Liver (tissue), 9 donors: ENCODE data around the gene BCAT1. TPM values are rescaled to one million over a fixed set of nuclear protein-coding genes. Genes with fewer than 3 reads are reported as not detected.

Experiments used
- DNase-seq: peaks from one replicate; pipeline ENCODE4 v3.0.0-alpha.2; 2017; ENCODE audit warnings: low spot score
- H3K27ac ChIP-seq, 2 donors: one replicate each; pipeline ENCODE4 v1.7.0; 2013; ENCODE audit warnings: inconsistent platforms in 2 of 2, low read length in 2 of 2, control low read depth in 1 of 2, low read depth in 1 of 2, mild to moderate bottlenecking in 1 of 2
- H3K27me3 ChIP-seq, 4 donors: one replicate each; pipeline versions ENCODE4 v1.6.1 to v1.7.0; 2013; ENCODE audit warnings: low read length in 3 of 4, inconsistent platforms in 1 of 4, mild to moderate bottlenecking in 1 of 4, moderate library complexity in 1 of 4; ENCODE audit not compliant: control insufficient read depth in 4 of 4, insufficient read depth in 4 of 4
- H3K36me3 ChIP-seq, 4 donors: one replicate each; pipeline versions ENCODE4 v1.6.1 to v1.7.0; 2013; ENCODE audit warnings: low read length in 3 of 4, mild to moderate bottlenecking in 3 of 4, low read depth in 1 of 4, moderate library complexity in 1 of 4; ENCODE audit not compliant: control insufficient read depth in 4 of 4, insufficient read depth in 3 of 4
- H3K4me1 ChIP-seq, 4 donors: one replicate each; pipeline versions ENCODE4 v1.6.1 to v1.7.0; 2013; ENCODE audit warnings: low read length in 3 of 4, mild to moderate bottlenecking in 3 of 4, moderate library complexity in 1 of 4; ENCODE audit not compliant: control insufficient read depth in 4 of 4, insufficient read depth in 4 of 4
- H3K4me3 ChIP-seq, 3 donors: one replicate each; pipeline versions ENCODE4 v1.6.1 to v1.7.0; 2013; ENCODE audit warnings: low read length in 3 of 3, control low read depth in 1 of 3, low read depth in 1 of 3, mild to moderate bottlenecking in 1 of 3
- H3K9ac ChIP-seq, 2 donors: one replicate each; pipeline ENCODE4 v1.7.0; 2013; ENCODE audit warnings: low read length in 2 of 2, mild to moderate bottlenecking in 2 of 2, moderate library complexity in 2 of 2, control low read depth in 1 of 2, low read depth in 1 of 2
- H3K9me3 ChIP-seq, 4 donors: one replicate each; pipeline versions ENCODE4 v1.6.1 to v1.7.0; 2013; ENCODE audit warnings: low read length in 3 of 4; ENCODE audit not compliant: control insufficient read depth in 4 of 4
- EGR1 ChIP-seq, 2 donors: IDR thresholded peaks; 2 replicates each; pipeline ENCODE4 v1.6.1; 2016 to 2018; ENCODE audit warnings: antibody characterized with exemption in 2 of 2, low read depth in 2 of 2
- FOXA2 ChIP-seq: IDR thresholded peaks from 2 replicates; pipeline ENCODE4 v1.6.1; 2016; ENCODE audit warnings: antibody characterized with exemption
- HNF4G ChIP-seq: IDR thresholded peaks from 2 replicates; pipeline ENCODE4 v1.6.1; 2016; ENCODE audit warnings: antibody characterized with exemption
- JUND ChIP-seq, 2 donors: IDR thresholded peaks; 2 replicates each; pipeline ENCODE4 v1.6.1; 2016; ENCODE audit warnings: antibody characterized with exemption in 2 of 2
- RAD21 ChIP-seq, 2 donors: IDR thresholded peaks; 2 replicates each; pipeline ENCODE4 v1.6.1; 2016; ENCODE audit warnings: antibody characterized with exemption in 2 of 2, mild to moderate bottlenecking in 2 of 2
- RXRA ChIP-seq, 2 donors: IDR thresholded peaks; 2 replicates each; pipeline ENCODE4 v1.6.1; 2017 to 2018; ENCODE audit warnings: antibody characterized with exemption in 2 of 2, mild to moderate bottlenecking in 1 of 2
- SP1 ChIP-seq: IDR thresholded peaks from 2 replicates; pipeline ENCODE4 v1.6.1; 2018; ENCODE audit warnings: antibody characterized with exemption, mild to moderate bottlenecking
- TAF1 ChIP-seq: conservative IDR thresholded peaks from 2 replicates; pipeline ENCODE4 v1.6.1; 2016; ENCODE audit warnings: antibody characterized with exemption, mild to moderate bottlenecking
- YY1 ChIP-seq: IDR thresholded peaks from 2 replicates; pipeline ENCODE4 v1.6.1; 2016; ENCODE audit warnings: antibody characterized with exemption, mild to moderate bottlenecking
- WGBS: extraction: QIAGEN DNeasy Blood & Tissue Kit; methylation state at CpG from one replicate; pipeline ENCODE4 v1.1.7; 2013; 5-methylcytosine and 5-hydroxymethylcytosine counted together
- polyA plus RNA-seq, 2 donors: library from polyadenylated mRNA; stranded (reverse) in 1 of 2; unstranded in 1 of 2; fragments of 200-250 nt in 1 of 2; fragments of >200 nt in 1 of 2; fragmentation: Nextera tagmentation in 1 of 2; extraction: Ambion mirVana in 1 of 2; gene quantifications; one replicate each; pipeline versions ENCODE4 v1.2.1 to v1.2.3, GENCODE V29; 2013 to 2015
- total RNA-seq, 2 donors: library from RNA; depleted of rRNA; stranded (reverse); fragments of >200 nt; gene quantifications; one replicate each; pipeline ENCODE4 v1.2.3, GENCODE V29; 2014
- TF ChIP-seq, protein P1 (sequence below): IDR thresholded peaks from 2 replicates; pipeline ENCODE4 v1.6.1; 2016; ENCODE audit warnings: antibody characterized with exemption
- TF ChIP-seq, protein P2 (sequence below): IDR thresholded peaks from 2 replicates; pipeline ENCODE4 v1.6.1; 2016; ENCODE audit warnings: antibody characterized with exemption
- TF ChIP-seq, protein P3 (sequence below): fragments of 150-350 bp; IDR thresholded peaks from 2 replicates; pipeline ENCODE4 v1.5.1; 2017; ENCODE audit warnings: improper control_type of control experiment, low read depth, low read length; ENCODE audit not compliant: missing input control
- donor health status: healthy.
- donor health status: healthy.
- donor health status: healthy.
- donor health status: healthy.
- donor health status: healthy.

The BCAT1 gene
- total and polyA plus RNA-seq, 4 donors: 0.14 to 10.0 (median 0.85) TPM

DNA sequence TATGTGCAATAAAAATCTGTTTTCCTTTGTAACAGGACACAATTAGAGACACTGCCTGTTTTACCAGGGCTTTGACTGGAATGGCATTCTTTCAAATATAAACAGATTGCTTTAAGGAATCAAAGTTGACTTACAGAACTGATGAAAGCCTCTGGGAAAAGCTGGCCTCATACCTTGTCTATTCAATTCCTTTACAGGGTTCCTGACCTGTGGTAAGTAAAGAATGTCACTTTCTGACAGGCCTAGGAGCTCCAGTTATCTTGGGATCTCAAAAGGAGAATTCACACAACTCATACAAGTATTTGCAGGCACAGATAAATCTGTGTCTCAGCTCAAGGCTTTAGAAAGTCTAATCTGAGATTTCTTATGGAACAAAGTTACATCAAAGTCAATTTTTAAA, 88.4 kb downstream of the BCAT1 start:
- no peak overlapping the region for H3K9ac ChIP-seq
- TF ChIP-seq, protein P1, sequence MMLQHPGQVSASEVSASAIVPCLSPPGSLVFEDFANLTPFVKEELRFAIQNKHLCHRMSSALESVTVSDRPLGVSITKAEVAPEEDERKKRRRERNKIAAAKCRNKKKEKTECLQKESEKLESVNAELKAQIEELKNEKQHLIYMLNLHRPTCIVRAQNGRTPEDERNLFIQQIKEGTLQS: no peak
- no peak for TF ChIP-seq RXRA (IDR thresholded peaks at IDR 0.05)
- no peak for TF ChIP-seq SP1
- TF ChIP-seq YY1: no peak
- TF ChIP-seq RAD21 (IDR thresholded peaks at IDR 0.05): no peak
- TF ChIP-seq, protein P2, sequence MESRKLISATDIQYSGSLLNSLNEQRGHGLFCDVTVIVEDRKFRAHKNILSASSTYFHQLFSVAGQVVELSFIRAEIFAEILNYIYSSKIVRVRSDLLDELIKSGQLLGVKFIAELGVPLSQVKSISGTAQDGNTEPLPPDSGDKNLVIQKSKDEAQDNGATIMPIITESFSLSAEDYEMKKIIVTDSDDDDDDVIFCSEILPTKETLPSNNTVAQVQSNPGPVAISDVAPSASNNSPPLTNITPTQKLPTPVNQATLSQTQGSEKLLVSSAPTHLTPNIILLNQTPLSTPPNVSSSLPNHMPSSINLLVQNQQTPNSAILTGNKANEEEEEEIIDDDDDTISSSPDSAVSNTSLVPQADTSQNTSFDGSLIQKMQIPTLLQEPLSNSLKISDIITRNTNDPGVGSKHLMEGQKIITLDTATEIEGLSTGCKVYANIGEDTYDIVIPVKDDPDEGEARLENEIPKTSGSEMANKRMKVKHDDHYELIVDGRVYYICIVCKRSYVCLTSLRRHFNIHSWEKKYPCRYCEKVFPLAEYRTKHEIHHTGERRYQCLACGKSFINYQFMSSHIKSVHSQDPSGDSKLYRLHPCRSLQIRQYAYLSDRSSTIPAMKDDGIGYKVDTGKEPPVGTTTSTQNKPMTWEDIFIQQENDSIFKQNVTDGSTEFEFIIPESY: no peak
- H3K27me3 ChIP-seq: no peaks in the 10 kb centered on the region
- no peaks in the 10 kb centered on the region for H3K9me3 ChIP-seq
- no peak for DNase-seq
- H3K4me1 ChIP-seq: no peaks in the 10 kb centered on the region
- H3K27ac ChIP-seq: no peak overlapping the region
- no peaks in the 10 kb centered on the region for H3K36me3 ChIP-seq
- no peak overlapping the region for H3K4me3 ChIP-seq

DNA sequence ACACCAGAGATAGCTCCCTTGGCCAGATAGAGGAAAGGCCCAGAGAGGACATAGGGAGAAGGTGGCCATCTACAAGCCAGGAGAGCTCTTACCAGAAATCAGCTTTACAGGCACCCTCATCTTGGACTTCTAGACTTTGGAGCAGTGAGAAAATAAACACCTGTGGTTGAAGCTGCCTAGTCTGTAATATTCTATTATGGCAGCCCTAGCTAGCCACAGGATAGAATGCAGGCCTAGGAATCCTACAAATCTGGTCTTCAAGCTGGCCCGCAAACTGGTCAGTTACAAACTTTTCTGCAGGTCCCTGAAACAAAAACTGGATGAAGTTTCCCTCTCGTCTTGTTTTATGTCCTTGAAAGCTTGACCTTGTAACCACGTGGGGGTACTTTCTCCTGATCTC, 92.4 kb downstream of the BCAT1 start:
- H3K36me3 ChIP-seq: no peaks in the 10 kb centered on the region
- no peaks in the 10 kb centered on the region for H3K27me3 ChIP-seq

DNA sequence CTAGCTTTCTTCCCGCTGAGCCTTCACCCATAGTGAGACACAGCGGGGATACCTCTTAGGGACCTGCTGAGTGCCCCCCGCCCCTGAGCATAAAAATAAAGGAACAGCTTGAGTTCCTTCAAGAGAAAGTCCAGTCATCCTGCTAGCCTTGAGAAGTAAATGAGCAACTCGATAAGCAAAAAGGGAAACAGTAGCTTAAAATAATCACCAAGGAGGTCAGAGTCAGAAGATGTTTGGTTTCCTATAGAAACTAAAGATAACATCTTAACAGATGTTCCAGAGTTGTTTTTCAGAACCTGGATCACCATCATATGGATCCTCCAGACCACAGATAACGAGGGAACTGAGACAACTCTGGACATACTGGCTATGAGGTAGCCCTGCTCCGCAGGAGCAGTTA, 94.0 kb downstream of the BCAT1 start:
- Histone ChIP-seq H3K9me3 (no peaks in the 10 kb centered on the region), H3K9ac (no peak overlapping the region), H3K4me3 (no peak overlapping the region), H3K4me1 (no peaks in the 10 kb centered on the region), H3K27me3 (no peaks in the 10 kb centered on the region), H3K36me3 (no peaks in the 10 kb centered on the region), H3K27ac (no peak overlapping the region)
- TF ChIP-seq RXRA (IDR thresholded peaks at IDR 0.05): no peak
- no peak for TF ChIP-seq TAF1
- TF ChIP-seq, protein P2: no peak
- no peak for TF ChIP-seq EGR1 (IDR thresholded peaks at IDR 0.05; ENCODE audit: low read depth in 2 of 2)
- no peak for TF ChIP-seq JUND (IDR thresholded peaks at IDR 0.05)
- no peak for DNase-seq
- WGBS: 65% methylated on average over 6 of the region's 6 CpGs

More for the DNA sequence above, 92.4 kb downstream of the BCAT1 start:
- Histone ChIP-seq H3K9me3 (no peaks in the 10 kb centered on the region), H3K27ac (no peak overlapping the region), H3K4me3 (no peak overlapping the region), H3K4me1 (no peaks in the 10 kb centered on the region), H3K9ac (no peak overlapping the region)
- 97% methylated on average over 3 of the region's 3 CpGs for WGBS
- DNase-seq: no peak
- TF ChIP-seq FOXA2 (no peak), HNF4G (no peak), SP1 (no peak)
- TF ChIP-seq, protein P3, sequence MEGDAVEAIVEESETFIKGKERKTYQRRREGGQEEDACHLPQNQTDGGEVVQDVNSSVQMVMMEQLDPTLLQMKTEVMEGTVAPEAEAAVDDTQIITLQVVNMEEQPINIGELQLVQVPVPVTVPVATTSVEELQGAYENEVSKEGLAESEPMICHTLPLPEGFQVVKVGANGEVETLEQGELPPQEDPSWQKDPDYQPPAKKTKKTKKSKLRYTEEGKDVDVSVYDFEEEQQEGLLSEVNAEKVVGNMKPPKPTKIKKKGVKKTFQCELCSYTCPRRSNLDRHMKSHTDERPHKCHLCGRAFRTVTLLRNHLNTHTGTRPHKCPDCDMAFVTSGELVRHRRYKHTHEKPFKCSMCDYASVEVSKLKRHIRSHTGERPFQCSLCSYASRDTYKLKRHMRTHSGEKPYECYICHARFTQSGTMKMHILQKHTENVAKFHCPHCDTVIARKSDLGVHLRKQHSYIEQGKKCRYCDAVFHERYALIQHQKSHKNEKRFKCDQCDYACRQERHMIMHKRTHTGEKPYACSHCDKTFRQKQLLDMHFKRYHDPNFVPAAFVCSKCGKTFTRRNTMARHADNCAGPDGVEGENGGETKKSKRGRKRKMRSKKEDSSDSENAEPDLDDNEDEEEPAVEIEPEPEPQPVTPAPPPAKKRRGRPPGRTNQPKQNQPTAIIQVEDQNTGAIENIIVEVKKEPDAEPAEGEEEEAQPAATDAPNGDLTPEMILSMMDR: no peak
